HG02981 (cell line): ENCODE results near the gene MYL6B.
"Not testable (repeated sequence)": the region's sequence is repeated elsewhere in the genome, so short reads cannot be mapped to it uniquely, and the experiment has no call there.

Experiments
- ATAC-seq: cut with Tn5 transposase; IDR thresholded peaks from one replicate; pipeline ENCODE4 v1.9.1; 2021; ENCODE audit warnings: mild to moderate bottlenecking, moderate library complexity; ENCODE audit not compliant: unreplicated experiment

MYL6B gene

GRCh38 chr12:56163533-56164344 lies 11.4 kb downstream of the MYL6B start:
- no peak for ATAC-seq

DNA sequence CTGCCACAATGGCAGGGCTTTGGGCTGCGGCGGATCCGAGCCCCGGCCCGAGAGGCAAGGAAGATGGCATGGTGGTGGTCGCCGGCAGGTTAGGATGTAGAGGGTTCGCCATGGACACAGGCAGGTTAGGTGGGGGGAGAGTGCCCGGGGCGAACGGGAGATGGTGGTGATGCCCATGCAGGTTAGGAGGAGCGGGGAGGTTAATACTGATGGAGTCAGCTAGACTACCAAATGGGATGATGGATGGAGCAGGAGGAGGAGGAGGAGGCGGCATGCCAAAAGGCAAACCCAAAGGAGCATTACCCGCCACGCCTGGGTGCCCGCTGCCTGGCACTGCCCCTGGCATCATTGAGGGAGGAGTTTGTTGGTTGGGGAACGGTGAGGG lies 11.9 kb downstream of the MYL6B start:
- no peak for ATAC-seq

- no peak for ATAC-seq
Measured at GRCh38 chr12:56165369-56165768, 13.0 kb downstream of the MYL6B start.

DNA sequence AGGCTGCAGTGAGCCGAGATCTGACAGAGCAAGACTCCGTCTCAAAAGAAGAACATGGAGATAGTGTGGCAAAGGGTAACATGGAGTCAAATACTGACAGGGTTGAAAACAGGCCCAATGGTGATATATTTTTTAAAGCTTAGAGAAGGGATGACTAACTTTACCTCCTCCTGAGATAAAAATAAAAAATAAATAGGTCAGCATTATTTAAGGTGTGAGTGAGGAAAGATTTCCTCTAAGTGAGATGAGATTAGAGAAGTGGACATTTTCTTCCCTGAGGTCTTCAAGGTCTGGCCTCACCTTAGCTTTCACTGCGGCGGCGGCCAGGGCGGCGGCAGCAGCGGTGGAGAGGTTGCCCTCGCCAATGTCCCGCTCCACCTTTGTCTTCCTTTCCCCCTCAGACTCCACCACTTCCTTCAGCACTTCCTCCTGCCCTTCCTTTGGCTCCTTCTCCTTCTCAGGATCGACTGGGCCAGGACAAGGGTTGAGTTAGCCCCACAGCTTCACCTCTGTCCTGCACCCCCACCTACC lies 16.9 kb downstream of the MYL6B start:
- ATAC-seq, result no peak

DNA sequence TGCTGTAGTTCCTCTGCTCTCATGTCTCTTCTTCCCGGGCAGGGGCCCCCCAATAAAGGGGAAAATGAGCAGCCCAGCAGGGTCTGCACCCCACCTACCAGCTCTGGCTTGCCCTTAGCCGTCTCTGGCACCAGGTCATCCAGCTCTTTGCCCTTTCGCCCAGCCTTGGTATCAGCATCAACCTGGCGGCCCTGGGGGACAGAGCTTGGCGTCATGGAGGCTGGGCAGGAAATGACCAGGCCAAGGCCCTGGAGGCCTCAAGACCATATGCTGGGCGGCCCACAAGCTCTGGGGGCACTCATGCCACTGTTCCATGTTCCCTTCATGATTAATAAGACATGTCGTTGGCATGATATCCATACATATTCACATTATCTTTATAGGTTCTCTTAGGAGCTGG lies 20.5 kb downstream of the MYL6B start:
- no peak for ATAC-seq

DNA sequence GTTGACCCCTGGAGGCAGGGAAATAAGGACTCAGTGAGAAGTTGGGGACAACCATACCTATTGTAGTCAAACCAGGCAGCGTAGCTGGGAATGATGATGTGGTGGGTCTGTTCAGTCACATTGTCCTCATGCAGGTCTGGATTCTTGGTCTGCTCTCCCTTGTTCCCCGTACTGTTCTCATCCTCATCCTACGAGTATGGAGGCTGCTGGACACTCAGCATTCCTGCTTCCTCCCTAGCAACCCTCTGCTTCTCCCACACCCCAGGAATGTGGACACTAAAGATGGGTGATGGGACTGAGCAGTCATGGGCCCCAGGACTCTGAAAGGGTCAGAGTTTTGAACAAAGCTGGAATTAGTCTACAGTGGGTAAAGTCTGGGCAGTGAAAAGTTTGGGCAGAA lies 26.0 kb downstream of the MYL6B start:
- ATAC-seq, result no peak

DNA sequence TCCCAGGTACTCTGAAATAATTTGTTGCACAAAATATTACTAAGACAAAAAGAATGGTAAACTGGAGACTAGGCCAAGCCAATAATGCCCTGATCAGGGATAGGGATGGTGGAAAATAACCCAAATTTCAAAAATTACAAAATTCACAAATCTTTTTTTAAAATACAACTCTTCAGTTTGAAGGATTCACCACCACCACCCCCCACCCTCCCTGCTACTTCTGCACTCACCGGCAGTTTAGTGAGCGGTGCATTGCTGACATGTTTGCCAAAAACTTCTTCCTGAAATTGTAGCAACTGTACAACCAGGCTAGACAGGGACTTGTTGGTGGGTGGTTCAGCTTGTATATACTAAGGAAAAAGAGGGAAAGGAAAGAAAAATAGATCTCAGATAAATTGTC lies 34.6 kb downstream of the MYL6B start:
- ATAC-seq, result no peak

- ATAC-seq, result no peak
Measured at GRCh38 chr12:56188131-56188777, 35.9 kb downstream of the MYL6B start.

DNA sequence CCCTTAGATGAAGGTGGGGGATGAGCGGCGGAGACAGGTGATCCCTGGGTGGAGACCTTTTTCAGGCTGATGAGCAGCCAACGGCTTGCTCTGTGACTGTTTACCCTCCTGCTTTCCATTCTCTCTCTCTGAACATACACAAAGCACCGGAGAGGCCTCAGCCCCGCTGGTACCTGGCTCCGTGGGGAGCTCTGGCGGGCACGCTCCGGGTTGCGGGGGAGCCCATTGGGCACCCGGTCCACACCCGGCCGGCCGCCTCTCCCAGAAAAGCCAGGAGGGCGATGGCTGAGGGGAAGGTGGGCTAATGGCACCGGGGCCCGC lies 36.4 kb downstream of the MYL6B start:
- ATAC-seq, result no peak

- ATAC-seq, result peak; percentile 68
Measured at GRCh38 chr12:56189099-56189917, 36.9 kb downstream of the MYL6B start, which contains the start of gene SMARCC2. TSS of gene SMARCC2 (minus strand) at chr12:56189483. CDS start at chr12:56189461, 22 bp downstream.

- ATAC-seq, result peak; percentile 31
Measured at GRCh38 chr12:56189918-56190694, 37.7 kb downstream of the MYL6B start.

- ATAC-seq, result no peak
Measured at GRCh38 chr12:56190695-56191155, 38.3 kb downstream of the MYL6B start.

- no peak for ATAC-seq
Measured at GRCh38 chr12:56192582-56192981, 40.2 kb downstream of the MYL6B start.

DNA sequence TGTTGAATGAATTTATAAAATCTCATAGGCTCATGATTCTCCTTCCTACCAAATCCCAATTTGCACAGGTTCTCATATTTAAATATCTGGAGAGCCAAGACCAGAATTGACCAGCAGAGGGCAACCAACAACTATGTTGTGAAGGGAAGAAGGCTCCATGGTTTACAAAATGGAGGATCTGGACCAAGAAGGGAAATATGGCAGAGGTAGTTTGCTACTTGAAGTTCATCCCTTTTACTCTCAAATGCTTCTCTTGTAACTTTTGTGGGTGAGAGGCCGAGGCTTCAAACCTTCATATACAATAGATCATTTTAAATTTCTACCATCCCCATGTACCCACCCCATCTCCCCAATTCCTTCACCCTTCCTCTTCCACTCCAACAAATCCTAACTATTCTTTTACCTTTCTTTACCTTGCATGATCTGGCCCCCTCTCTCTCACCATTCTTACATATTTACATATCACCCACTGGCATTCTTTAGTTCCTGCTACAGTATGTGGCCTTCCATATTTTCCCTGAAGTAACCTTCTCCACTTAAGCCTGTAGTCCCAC lies 40.7 kb downstream of the MYL6B start:
- ATAC-seq, result no peak

DNA sequence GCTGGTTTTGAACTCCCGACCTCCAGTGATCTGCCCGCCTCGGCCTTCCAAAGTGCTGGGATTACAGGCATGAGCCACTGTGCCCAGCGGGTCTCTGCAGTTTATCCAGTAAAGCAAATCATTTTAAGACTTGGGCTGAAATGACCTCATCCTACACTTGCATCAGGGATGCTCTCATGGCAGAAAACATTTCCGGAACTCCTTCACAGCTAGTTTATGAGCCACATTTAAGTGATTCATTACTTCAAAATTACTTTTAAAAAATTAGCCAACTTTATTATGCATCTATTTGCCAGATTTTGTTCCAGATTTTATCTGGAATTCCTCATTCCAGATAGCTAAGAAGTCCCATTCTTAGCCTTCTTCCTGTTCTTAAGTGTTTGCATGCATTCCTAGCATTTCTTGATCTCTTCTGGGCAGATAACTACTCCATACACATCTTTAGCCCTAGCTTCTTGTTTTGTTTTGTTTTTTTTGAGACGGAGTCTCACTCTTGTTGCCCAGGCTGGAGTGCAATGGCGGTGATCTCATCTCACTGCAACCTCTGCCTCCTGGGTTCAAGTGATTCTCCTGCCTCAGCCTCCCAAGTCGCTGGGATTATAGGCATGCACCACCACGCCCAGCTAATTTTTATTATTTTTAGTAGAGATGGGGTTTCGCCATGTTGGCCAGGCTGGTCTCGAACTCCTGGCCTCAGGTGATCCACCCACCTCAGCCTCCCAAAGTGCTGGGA lies 44.6 kb downstream of the MYL6B start:
- not testable (repeated sequence) for ATAC-seq

GRCh38 chr12:56197921-56198635 lies 45.7 kb downstream of the MYL6B start:
- ATAC-seq, result no peak

- ATAC-seq, result no peak
Measured at GRCh38 chr12:56198836-56199235, 46.4 kb downstream of the MYL6B start.

- ATAC-seq, result no peak
Measured at GRCh38 chr12:56202366-56202765, 50.0 kb downstream of the MYL6B start.

GRCh38 chr12:56202838-56203237 lies 50.5 kb downstream of the MYL6B start:
- ATAC-seq, result no peak
